Panc1 (cell line): ENCODE data around the gene FAM228B.

ENCODE experiments used
- CTCF ChIP-seq: fragments of 450-650 bp; IDR thresholded peaks from 2 replicates; pipeline ENCODE4 v1.5.1; 2017; ENCODE audit warnings: mild to moderate bottlenecking
- POLR2AphosphoS5 ChIP-seq: IDR thresholded peaks from 2 replicates; pipeline ENCODE4 v1.6.1; 2012; ENCODE audit warnings: mild to moderate bottlenecking, low read depth, low read length, moderate library complexity
- REST ChIP-seq, 2 experiments: IDR thresholded peaks; 2 replicates each; pipeline ENCODE4 v1.6.1; 2011 to 2012; ENCODE audit warnings: low read depth in 2 of 2, control low read depth in 1 of 2, low read length in 1 of 2, mild to moderate bottlenecking in 1 of 2, moderate library complexity in 1 of 2; ENCODE audit not compliant: insufficient read depth in 1 of 2
- SIN3A ChIP-seq: IDR thresholded peaks from 2 replicates; pipeline ENCODE4 v1.6.1; 2012; ENCODE audit warnings: low read depth, mild to moderate bottlenecking, low read length, moderate library complexity, borderline replicate concordance; ENCODE audit not compliant: insufficient read depth
- TCF7L2 ChIP-seq: IDR thresholded peaks from 2 replicates; pipeline ENCODE4 v1.6.1; 2011; ENCODE audit warnings: mild to moderate bottlenecking, low read depth, low read length, inconsistent platforms

- TF ChIP-seq POLR2AphosphoS5 (no peak), CTCF (no peak), TCF7L2 (no peak), REST (IDR thresholded peaks at IDR 0.05; ENCODE audit: insufficient read depth in 1 of 2, low read depth in 2 of 2, low read length in 1 of 2) (no peak), SIN3A (no peak)
Measured at GRCh38 chr2:24206714-24207113, 83.4 kb downstream of the FAM228B start.
